GM19240 (cell line): ENCODE results near the gene KLF15.

Source experiments
- DNase-seq: peaks from one replicate; pipeline ENCODE4 v3.0.0; 2011; ENCODE audit warnings: low spot score; ENCODE audit not compliant: insufficient read length

The KLF15 gene

GRCh38 chr3:126357295-126358037 lies at the start of gene KLF15:
Gene KLF15, minus strand, starts transcription at chr3:126357408. Its CDS starts 4,486 bp downstream, at chr3:126352922.
- peak; percentile 91 for DNase-seq

GRCh38 chr3:126406389-126407296 lies 49.4 kb upstream of the KLF15 start:
- DNase-seq: no peak

- no peak for DNase-seq
These were observed 45.6 kb upstream of the KLF15 start for GRCh38 chr3:126402666-126403302.

- DNase-seq: no peak
These were observed 45.0 kb upstream of the KLF15 start for GRCh38 chr3:126402178-126402577.

GRCh38 chr3:126401611-126402160 lies 44.5 kb upstream of the KLF15 start:
- DNase-seq: no peak

- DNase-seq: no peak
These were observed 42.5 kb upstream of the KLF15 start for GRCh38 chr3:126399756-126400155.

- peak; percentile 19 for DNase-seq
These were observed 42.1 kb upstream of the KLF15 start for GRCh38 chr3:126399351-126399735.

GRCh38 chr3:126398423-126399350 lies 41.5 kb upstream of the KLF15 start:
- no peak for DNase-seq

GRCh38 chr3:126397610-126398422 lies 40.6 kb upstream of the KLF15 start:
- no peak for DNase-seq

- no peak for DNase-seq
These were observed 39.3 kb upstream of the KLF15 start for GRCh38 chr3:126396536-126396935.

- no peak for DNase-seq
These were observed 38.8 kb upstream of the KLF15 start for GRCh38 chr3:126395846-126396513.

GRCh38 chr3:126394977-126395321 lies 37.7 kb upstream of the KLF15 start:
- no peak for DNase-seq

GRCh38 chr3:126394179-126394976 lies 37.2 kb upstream of the KLF15 start, which contains the start of gene CFAP100:
Gene CFAP100, plus strand, starts transcription at chr3:126394909. Its CDS starts 1,092 bp downstream, at chr3:126396001.
- no peak for DNase-seq

- DNase-seq: no peak
These were observed 36.4 kb upstream of the KLF15 start for GRCh38 chr3:126393563-126393962.

- DNase-seq: no peak
These were observed 35.0 kb upstream of the KLF15 start for GRCh38 chr3:126392246-126392645.

- no peak for DNase-seq
These were observed 34.4 kb upstream of the KLF15 start for GRCh38 chr3:126391631-126392030.

GRCh38 chr3:126390751-126391150 lies 33.5 kb upstream of the KLF15 start:
- no peak for DNase-seq

GRCh38 chr3:126390201-126390600 lies 33.0 kb upstream of the KLF15 start:
- DNase-seq: no peak
